ENCODE measurements around the gene SNURF. TPM values are rescaled to one million over a fixed set of nuclear protein-coding genes. Genes with fewer than 3 reads are reported as not detected.
"Not testable (repeated sequence)": the region's sequence is repeated elsewhere in the genome, so short reads cannot be mapped to it uniquely, and the experiment has no call there.

The SNURF gene
- total and polyA plus RNA-seq, 2 donors (not counting 1 experiment from before 2014, with no cell fraction given), result 9.6 to 33.1 TPM

GRCh38 chr15:24933716-24934115, 21.1 kb upstream of the SNURF start:
- DNase-seq (no peak), ATAC-seq (ENCODE audit: low read depth) (no peak)
- POLR2A ChIA-PET, result no interaction called here
- Mint-ChIP-seq H3K9me3 (ENCODE audit: insufficient read depth) (peaks cover 6% of the 10 kb centered on the region), H3K4me1 (no peaks in the 10 kb centered on the region), H3K27me3 (no peaks in the 10 kb centered on the region), H3K27ac (no peak overlapping the region), H3K4me3 (no peak overlapping the region)
- no peak for TF ChIP-seq EZH2 (IDR thresholded peaks at IDR 0.05; ENCODE audit: borderline replicate concordance, insufficient read depth, low read depth, low read length, poor library complexity, severe bottlenecking)
- TF ChIP-seq, protein P1, sequence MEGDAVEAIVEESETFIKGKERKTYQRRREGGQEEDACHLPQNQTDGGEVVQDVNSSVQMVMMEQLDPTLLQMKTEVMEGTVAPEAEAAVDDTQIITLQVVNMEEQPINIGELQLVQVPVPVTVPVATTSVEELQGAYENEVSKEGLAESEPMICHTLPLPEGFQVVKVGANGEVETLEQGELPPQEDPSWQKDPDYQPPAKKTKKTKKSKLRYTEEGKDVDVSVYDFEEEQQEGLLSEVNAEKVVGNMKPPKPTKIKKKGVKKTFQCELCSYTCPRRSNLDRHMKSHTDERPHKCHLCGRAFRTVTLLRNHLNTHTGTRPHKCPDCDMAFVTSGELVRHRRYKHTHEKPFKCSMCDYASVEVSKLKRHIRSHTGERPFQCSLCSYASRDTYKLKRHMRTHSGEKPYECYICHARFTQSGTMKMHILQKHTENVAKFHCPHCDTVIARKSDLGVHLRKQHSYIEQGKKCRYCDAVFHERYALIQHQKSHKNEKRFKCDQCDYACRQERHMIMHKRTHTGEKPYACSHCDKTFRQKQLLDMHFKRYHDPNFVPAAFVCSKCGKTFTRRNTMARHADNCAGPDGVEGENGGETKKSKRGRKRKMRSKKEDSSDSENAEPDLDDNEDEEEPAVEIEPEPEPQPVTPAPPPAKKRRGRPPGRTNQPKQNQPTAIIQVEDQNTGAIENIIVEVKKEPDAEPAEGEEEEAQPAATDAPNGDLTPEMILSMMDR (IDR thresholded peaks at IDR 0.05), result no peak
- Histone ChIP-seq H3K27me3 (replicated peaks in 1 of 4; ENCODE audit: control extremely low read depth in 1 of 4, control insufficient read depth in 3 of 4, insufficient read depth in 4 of 4, low read length in 3 of 4) (no peaks in the 10 kb centered on the region), H2AFZ (ENCODE audit: insufficient read depth, low read depth, low read length, poor library complexity, severe bottlenecking) (no peak overlapping the region), H3K79me2 (ENCODE audit: control insufficient read depth, insufficient read depth, low read length) (no peaks in the 10 kb centered on the region), H3K27ac (ENCODE audit: low read length in 2 of 2) (no peak overlapping the region), H3K9ac (ENCODE audit: low read length) (no peak overlapping the region), H3K4me1 (ENCODE audit: control insufficient read depth in 2 of 2, insufficient read depth in 2 of 2, low read length in 2 of 2) (no peaks in the 10 kb centered on the region), H3K9me3 (ENCODE audit: control extremely low read depth in 1 of 3, control insufficient read depth in 2 of 3, insufficient read depth in 1 of 3, low read length in 2 of 3) (peaks cover 0 to 33% (median 0%) of the 10 kb centered on the region in 3 donors), H3K36me3 (replicated peaks in 1 of 2; ENCODE audit: control extremely low read depth in 1 of 2, control insufficient read depth in 1 of 2, extremely low read depth in 1 of 2, insufficient read depth in 2 of 2, low read length in 1 of 2) (no peaks in the 10 kb centered on the region), H3K4me2 (replicated peaks; ENCODE audit: low read depth, low read length, poor library complexity, severe bottlenecking) (no peak overlapping the region), H3K4me3 (ENCODE audit: control extremely low read depth in 1 of 5, extremely low read depth in 1 of 5, insufficient read depth in 1 of 5, low read depth in 2 of 5, low read length in 4 of 5) (no peak overlapping the region), H4K20me1 (ENCODE audit: control insufficient read depth, insufficient read depth, low read length, poor library complexity, severe bottlenecking) (no peaks in the 10 kb centered on the region)
- WGBS (ENCODE audit: insufficient coverage), result 97% methylated on average over 2 of the region's 7 CpGs
- intact Hi-C loops (cut with micrococcal nuclease), result no loop called here
- CTCF ChIA-PET, result no interaction called here

GRCh38 chr15:24938224-24938623, 16.6 kb upstream of the SNURF start:
- H3K4me3 Mint-ChIP-seq; H2AFZ ChIP-seq (ENCODE audit: insufficient read depth, low read depth, low read length, poor library complexity, severe bottlenecking); H3K4me1 Mint-ChIP-seq; H3K4me3 ChIP-seq (ENCODE audit: control extremely low read depth in 1 of 5, extremely low read depth in 1 of 5, insufficient read depth in 1 of 5, low read depth in 2 of 5, low read length in 4 of 5); H3K9ac ChIP-seq (ENCODE audit: low read length); H3K27ac Mint-ChIP-seq; H3K27me3 ChIP-seq (replicated peaks in 1 of 4; ENCODE audit: control extremely low read depth in 1 of 4, control insufficient read depth in 3 of 4, insufficient read depth in 4 of 4, low read length in 3 of 4); intact Hi-C loops (cut with micrococcal nuclease); H3K9me3 Mint-ChIP-seq (ENCODE audit: insufficient read depth); ATAC-seq (ENCODE audit: low read depth); H3K36me3 ChIP-seq (replicated peaks in 1 of 2; ENCODE audit: control extremely low read depth in 1 of 2, control insufficient read depth in 1 of 2, extremely low read depth in 1 of 2, insufficient read depth in 2 of 2, low read length in 1 of 2); H3K4me1 ChIP-seq (ENCODE audit: control insufficient read depth in 2 of 2, insufficient read depth in 2 of 2, low read length in 2 of 2); H3K27me3 Mint-ChIP-seq; H4K20me1 ChIP-seq (ENCODE audit: control insufficient read depth, insufficient read depth, low read length, poor library complexity, severe bottlenecking); POLR2A ChIA-PET; CTCF ChIA-PET; H3K4me2 ChIP-seq (replicated peaks; ENCODE audit: low read depth, low read length, poor library complexity, severe bottlenecking); H3K79me2 ChIP-seq (ENCODE audit: control insufficient read depth, insufficient read depth, low read length); H3K27ac ChIP-seq (ENCODE audit: low read length in 2 of 2); DNase-seq: not testable (repeated sequence)
- peaks cover 0 to 17% (median 0%) of the 10 kb centered on the region in 3 donors for H3K9me3 ChIP-seq (ENCODE audit: control extremely low read depth in 1 of 3, control insufficient read depth in 2 of 3, insufficient read depth in 1 of 3, low read length in 2 of 3)
- WGBS (ENCODE audit: insufficient coverage), result 100% methylated on average over 1 of the region's 3 CpGs
